Measurements from ENCODE around the gene DNAJC5. TPM values are rescaled to one million over a fixed set of nuclear protein-coding genes. Genes with fewer than 3 reads are reported as not detected.
A peak's percentile ranks its signal among the peaks of the same experiment; 100 is the strongest.
"Not testable (repeated sequence)": the region's sequence is repeated elsewhere in the genome, so short reads cannot be mapped to it uniquely, and the experiment has no call there.

Gene DNAJC5
- total and polyA plus RNA-seq, 10 donors, result 12.7 to 83.1 (median 58.6) TPM

DNA sequence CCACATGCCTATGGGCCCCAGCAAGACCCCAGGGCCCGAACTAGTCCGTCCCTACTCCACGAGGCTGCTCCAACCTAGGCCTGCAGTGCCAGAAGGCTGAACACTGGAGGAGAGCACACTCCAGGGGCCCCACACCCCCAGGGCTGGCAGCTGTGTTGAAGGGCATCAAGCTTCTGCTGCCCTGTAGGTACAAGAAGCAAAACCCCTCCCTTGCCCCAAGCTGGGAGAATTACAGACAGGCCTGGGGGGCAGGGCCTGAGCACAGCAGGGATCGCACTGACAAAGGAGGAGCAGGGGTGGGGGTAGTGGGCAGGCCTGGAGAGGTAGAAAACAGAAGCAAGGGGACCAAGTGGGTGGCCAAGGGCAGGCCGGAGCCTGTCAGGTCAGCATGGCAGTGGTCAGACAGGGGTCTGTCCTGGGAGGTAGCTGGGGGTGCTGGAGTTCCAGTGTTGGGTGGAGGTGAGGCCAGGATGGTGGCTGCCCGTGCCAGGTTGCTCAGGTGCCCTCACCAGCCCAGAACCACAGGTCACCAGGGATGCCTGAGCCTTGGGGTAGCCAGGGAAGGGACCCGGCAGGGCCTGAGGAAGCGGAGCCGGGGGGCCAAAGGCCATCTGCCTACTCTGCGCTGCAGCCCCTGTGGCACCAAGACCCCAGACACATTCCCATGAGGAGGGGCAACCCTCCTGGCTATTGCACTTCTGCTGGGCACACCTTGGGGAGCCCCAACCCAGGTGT lies 64.2 kb downstream of the DNAJC5 start:
- Histone ChIP-seq H3K4me1 (peaks cover 17 to 40% (median 33%) of the 10 kb centered on the region in 6 donors), H3K4me3 (no peak overlapping the region), H3K27me3 (replicated peaks in 1 of 7) (no peaks in the 10 kb centered on the region), H3K27ac (no peak overlapping the region), H3K36me3 (peaks cover 0 to 57% (median 45%) of the 10 kb centered on the region in 6 donors), H3K9me3 (no peaks in the 10 kb centered on the region)
- TF ChIP-seq POLR2A (IDR thresholded peaks at IDR 0.05), result no peak
- intact Hi-C loops (cut with DNase I; ENCODE audit: low total_unique reads), result no loop called here
- WGBS, 5 donors, result 84 to 94% (median 90%) methylated on average over 7 to 10 of the region's 10 CpGs
- no peak for DNase-seq

DNA sequence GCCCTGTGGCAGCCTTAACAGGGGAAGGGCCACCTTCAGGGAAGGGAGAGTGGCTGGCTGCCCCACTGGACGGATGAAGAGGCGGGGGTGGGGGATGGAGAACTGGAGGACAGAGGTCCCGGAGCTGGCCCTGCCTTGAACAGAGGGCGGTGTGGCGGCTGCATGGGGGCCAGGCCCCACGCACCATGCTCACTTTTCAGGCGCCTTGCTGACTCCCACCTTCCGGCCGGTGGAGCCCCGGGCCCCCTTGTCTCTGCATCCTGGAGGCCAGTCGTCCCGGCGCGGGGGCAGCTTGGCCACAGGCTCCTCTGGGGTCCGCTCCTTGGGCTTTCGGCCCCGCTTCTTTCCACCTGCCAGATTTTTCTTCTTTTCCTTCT lies 64.8 kb downstream of the DNAJC5 start:
- no peak overlapping the region for H3K27ac ChIP-seq
- no peak overlapping the region for H3K4me3 ChIP-seq
- H3K36me3 ChIP-seq, result peaks cover 0 to 63% (median 50%) of the 10 kb centered on the region in 6 donors
- no peak for DNase-seq
- TF ChIP-seq POLR2AphosphoS5 (IDR thresholded peaks at IDR 0.05) (peak in 1 of 3 donors; percentile 21), POLR2A (IDR thresholded peaks at IDR 0.05) (no peak)
- TF ChIP-seq, protein P1, sequence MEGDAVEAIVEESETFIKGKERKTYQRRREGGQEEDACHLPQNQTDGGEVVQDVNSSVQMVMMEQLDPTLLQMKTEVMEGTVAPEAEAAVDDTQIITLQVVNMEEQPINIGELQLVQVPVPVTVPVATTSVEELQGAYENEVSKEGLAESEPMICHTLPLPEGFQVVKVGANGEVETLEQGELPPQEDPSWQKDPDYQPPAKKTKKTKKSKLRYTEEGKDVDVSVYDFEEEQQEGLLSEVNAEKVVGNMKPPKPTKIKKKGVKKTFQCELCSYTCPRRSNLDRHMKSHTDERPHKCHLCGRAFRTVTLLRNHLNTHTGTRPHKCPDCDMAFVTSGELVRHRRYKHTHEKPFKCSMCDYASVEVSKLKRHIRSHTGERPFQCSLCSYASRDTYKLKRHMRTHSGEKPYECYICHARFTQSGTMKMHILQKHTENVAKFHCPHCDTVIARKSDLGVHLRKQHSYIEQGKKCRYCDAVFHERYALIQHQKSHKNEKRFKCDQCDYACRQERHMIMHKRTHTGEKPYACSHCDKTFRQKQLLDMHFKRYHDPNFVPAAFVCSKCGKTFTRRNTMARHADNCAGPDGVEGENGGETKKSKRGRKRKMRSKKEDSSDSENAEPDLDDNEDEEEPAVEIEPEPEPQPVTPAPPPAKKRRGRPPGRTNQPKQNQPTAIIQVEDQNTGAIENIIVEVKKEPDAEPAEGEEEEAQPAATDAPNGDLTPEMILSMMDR (IDR thresholded peaks at IDR 0.05 in 8 of 11, conservative IDR thresholded peaks at IDR 0.05 in 3 of 11), result no peak
- H3K4me1 ChIP-seq, result peaks cover 12 to 34% (median 28%) of the 10 kb centered on the region in 6 donors
- WGBS, 5 donors, result 92 to 97% (median 95%) methylated on average over 11 to 17 of the region's 17 CpGs
- H3K9me3 ChIP-seq, result no peaks in the 10 kb centered on the region
- intact Hi-C loops (cut with DNase I; ENCODE audit: low total_unique reads), result no loop called here
- no peaks in the 10 kb centered on the region for H3K27me3 ChIP-seq (replicated peaks in 1 of 7)

DNA sequence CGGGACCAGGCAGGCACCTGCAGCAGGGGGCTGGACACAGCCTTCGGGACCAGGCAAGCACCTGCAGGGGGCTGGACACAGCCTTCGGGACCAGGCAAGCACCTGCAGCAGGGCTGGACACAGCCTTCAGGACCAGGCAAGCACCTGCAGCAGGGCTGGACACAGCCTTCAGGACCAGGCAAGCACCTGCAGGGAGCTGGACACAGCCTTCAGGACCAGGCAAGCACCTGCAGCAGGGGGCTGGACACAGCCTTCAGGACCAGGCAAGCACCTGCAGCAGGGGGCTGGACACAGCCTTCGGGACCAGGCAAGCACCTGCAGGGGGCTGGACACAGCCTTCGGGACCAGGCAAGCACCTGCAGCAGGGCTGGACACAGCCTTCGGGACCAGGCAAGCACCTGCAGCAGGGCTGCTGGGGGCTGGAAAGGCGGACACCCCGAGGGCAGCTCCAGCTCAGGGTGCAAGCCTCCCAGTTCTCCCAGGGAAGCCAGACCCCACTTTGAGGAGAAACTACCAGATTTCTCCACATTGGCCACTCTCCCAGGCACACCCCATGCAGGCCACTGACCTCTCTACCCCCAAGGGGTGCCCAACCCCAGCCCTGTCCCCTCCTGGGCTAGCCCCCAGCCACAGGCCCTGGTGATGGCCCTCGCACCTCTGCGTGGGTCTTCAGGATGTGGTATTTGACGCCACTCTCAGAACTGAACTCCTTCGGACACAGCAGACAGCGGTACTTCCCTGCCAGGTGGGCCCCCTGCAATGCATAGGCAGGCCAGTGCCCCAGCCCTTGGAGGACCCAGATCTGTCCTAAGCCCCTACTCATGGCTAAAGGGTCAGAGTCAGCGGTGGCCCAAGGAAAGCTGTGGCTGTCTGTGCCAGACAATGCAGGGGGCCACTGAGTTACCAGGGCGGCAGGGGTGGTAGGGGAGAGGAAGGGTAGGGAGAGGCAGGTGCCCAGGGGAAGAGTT lies 66.0 kb downstream of the DNAJC5 start:
- Histone ChIP-seq H3K4me1 (peaks cover 7 to 22% (median 17%) of the 10 kb centered on the region in 6 donors), H3K36me3 (peaks cover 0 to 64% (median 50%) of the 10 kb centered on the region in 6 donors)
- H3K27ac ChIP-seq; H3K27me3 ChIP-seq (replicated peaks in 1 of 7); intact Hi-C loops (cut with DNase I; ENCODE audit: low total_unique reads); H3K9me3 ChIP-seq; H3K4me3 ChIP-seq: not testable (repeated sequence)
- 81 to 91% (median 90%) methylated on average over 7 to 15 of the region's 15 CpGs for WGBS, 5 donors
- DNase-seq, result peak; percentile 67
- peak in 1 of 3 donors; percentile 11 for TF ChIP-seq POLR2AphosphoS5 (IDR thresholded peaks at IDR 0.05)

DNA sequence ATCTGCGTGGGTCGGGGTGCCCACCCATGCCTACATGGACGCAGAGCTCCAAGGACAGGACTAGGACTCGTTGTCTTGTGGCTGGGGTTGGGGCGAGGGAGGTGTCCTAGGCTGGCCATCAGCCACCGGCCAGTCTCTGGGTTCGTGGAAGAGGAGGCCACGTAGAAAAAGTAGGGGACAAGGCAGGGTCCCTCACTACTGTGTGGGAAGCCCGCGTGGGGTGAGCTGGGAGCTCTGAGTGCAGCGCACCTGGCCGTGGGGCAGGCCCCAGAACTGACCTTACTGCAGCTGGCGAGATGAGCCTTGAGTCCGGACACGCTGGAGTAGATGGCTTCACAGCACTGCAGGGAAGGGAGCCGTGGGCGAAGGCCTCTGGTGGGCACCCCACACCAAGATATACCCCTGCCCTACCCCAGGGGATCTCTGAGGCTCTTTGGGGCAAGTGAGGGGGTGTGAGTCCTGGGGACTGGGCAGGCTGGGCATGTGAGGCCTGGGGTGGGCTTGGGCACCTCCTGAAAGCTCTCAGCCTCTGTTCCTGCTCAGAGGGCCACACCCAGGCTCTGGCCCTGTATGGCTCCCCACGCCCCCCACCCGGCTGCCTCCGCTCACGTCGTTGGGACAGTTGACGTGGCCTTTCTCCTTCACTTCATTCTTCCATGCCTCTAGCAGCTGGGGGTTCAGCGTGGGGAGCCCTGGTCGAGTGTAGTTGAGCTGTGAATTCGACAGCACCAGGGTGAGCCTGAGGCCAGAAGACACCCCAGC lies 66.9 kb downstream of the DNAJC5 start:
- H3K27me3 ChIP-seq (replicated peaks in 1 of 7), result no peaks in the 10 kb centered on the region
- intact Hi-C loops (cut with DNase I; ENCODE audit: low total_unique reads), result no loop called here
- no peak overlapping the region for H3K27ac ChIP-seq
- whole genome bisulfite sequencing, 5 donors, result 88 to 98% (median 95%) methylated on average over 19 to 26 of the region's 26 CpGs
- H3K36me3 ChIP-seq, result peaks cover 0 to 73% (median 57%) of the 10 kb centered on the region in 6 donors
- peaks cover 7 to 17% (median 14%) of the 10 kb centered on the region in 6 donors for H3K4me1 ChIP-seq
- DNase-seq, result peak; percentile 73
- TF ChIP-seq POLR2A (IDR thresholded peaks at IDR 0.05) (no peak), POLR2AphosphoS5 (IDR thresholded peaks at IDR 0.05) (no peak)
- TF ChIP-seq, protein P1 (IDR thresholded peaks at IDR 0.05 in 8 of 11, conservative IDR thresholded peaks at IDR 0.05 in 3 of 11), result no peak
- H3K4me3 ChIP-seq, result no peak overlapping the region
- peaks cover 0 to 7% (median 0%) of the 10 kb centered on the region in 8 donors for H3K9me3 ChIP-seq
